GM21576 (cell line): ENCODE measurements around the gene KIF4B.
"Not testable (repeated sequence)": the region's sequence is repeated elsewhere in the genome, so short reads cannot be mapped to it uniquely, and the experiment has no call there.

Experiments
- ATAC-seq: cut with Tn5 transposase; IDR thresholded peaks from one replicate; pipeline ENCODE4 v1.9.1; 2021; ENCODE audit warnings: mild to moderate bottlenecking, moderate library complexity; ENCODE audit not compliant: unreplicated experiment

The KIF4B gene

DNA sequence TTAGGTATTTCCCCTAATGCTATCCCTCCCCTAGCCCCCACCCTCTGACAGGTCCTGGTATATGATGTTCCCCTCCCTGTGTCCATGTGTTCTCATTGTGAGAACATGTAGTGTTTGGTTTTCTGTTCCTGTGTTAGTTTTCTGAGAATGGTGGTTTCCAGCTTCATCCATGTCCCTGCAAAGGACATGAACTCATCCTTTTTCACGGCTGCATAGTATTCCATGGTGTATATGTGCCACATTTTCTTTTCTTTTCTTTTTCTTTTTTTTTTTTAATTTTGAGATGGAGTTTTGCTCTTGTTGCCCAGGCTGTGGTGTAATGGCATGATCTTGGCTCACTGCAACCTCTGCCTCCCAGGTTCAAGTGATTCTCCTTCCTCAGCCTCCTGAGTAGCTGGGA lies 7.3 kb upstream of the KIF4B start:
- ATAC-seq = not testable (repeated sequence)

- no peak for ATAC-seq
Observed at GRCh38 chr5:155008669-155009068, 4.9 kb upstream of the KIF4B start.

DNA sequence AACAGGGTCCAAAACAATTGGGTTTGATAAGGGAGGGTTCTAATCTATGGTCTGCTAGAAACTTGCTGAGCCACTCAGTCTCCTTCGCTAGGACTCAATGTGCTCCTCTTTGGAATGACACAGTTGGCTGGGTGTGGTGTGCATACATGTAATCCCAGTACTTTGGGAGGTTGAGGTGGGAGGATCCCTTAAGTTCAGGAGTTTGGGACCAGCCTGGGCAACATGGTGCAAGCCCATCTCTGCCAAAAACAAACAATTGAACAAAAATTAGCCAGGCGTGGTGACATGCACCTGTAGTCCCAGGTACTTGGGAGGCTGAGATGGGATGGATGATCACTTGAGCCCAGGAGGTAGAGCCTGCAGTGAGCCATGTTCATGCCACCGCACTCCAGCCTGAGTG lies 2.7 kb upstream of the KIF4B start:
- no peak for ATAC-seq

- ATAC-seq = no peak
Observed at GRCh38 chr5:155015239-155015638, 1.7 kb downstream of the KIF4B start.

- peak; percentile 94 for ATAC-seq
Observed at GRCh38 chr5:155017610-155018009, 4.1 kb downstream of the KIF4B start.

GRCh38 chr5:155019601-155020226 lies 6.2 kb downstream of the KIF4B start:
- no peak for ATAC-seq

- ATAC-seq = no peak
Observed at GRCh38 chr5:155021842-155022241, 8.3 kb downstream of the KIF4B start.

DNA sequence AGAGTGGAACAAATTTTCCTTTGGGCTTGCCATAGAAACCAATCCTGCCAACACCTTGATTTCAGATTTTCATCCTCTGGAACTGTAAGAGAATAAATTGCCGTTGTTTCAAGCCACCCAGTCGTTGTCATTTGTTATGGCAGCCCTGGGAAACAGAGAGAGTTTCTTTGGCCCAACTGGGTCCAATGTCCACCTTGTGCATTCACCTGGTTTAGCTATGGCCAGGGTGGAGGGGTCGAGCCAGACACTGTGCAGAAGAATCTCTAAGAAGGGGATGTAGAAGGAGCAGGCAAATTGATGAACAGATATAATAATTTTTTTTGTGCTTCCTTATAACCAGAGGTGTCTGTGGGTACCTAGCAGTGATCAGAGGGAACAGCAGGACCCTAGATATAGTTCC lies 9.8 kb downstream of the KIF4B start:
- no peak for ATAC-seq

GRCh38 chr5:155024015-155024414 lies 10.5 kb downstream of the KIF4B start:
- no peak for ATAC-seq

DNA sequence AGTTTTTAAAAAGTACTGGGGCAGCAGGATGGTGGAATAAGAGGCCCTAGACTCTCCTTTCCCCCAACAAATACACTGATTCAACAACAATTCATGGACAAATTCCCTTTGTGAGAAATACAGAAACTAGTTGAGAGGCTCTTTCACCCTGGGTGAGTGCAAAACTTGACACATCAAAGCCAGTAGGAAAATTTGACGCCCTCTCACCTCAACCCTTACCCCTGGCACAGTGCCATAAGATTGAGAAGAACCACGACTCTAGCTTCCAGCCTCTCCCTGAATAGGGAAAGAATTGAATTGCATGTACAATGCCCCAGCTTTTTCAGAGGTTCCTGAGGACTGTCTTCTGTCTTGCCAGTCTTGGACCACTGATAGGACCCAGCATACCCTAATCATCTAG lies 12.3 kb downstream of the KIF4B start:
- ATAC-seq = no peak

GRCh38 chr5:155027993-155028629 lies 14.6 kb downstream of the KIF4B start:
- ATAC-seq = no peak

DNA sequence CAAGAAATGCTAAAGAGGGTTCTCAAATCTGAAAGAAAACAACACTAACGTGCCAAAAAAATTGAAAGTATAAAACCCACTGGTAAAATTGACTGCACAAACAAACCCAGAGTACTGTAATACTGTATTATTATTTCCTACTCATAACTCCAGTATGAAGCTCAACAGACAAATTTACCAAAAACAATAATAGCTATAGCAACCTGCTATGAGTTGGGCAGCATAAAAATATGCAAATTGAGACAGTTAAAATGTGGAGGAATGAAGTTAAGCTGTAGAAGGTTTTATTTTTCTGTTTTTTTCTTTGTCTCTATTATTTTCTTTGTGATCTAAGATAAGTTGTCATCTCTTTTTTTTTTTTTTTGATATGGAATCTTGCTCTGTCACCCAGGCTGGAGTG lies 15.7 kb downstream of the KIF4B start:
- ATAC-seq = no peak

- not testable (repeated sequence) for ATAC-seq
Observed at GRCh38 chr5:155034145-155034744, 20.7 kb downstream of the KIF4B start.

DNA sequence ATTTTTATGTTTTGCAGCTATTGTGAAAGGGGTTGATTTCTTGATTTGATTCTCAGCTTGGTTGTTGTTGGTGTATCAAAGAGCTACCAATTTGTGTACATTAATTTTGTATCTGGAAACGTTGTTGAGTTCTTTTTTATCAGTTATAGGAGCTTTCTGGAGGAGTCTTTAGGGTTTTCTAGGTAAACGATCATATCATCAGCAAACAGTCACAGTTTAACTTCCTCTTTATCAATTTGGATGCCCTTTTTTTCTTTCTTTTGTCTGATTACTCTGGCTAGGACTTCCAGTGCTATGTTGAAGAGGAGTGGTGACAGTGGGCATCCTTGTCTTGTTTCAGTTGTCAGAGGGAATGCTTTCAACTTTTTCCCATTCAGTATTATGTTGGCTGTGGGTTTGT lies 21.5 kb downstream of the KIF4B start:
- ATAC-seq = not testable (repeated sequence)

GRCh38 chr5:155040984-155041653 lies 27.6 kb downstream of the KIF4B start:
- ATAC-seq = no peak

DNA sequence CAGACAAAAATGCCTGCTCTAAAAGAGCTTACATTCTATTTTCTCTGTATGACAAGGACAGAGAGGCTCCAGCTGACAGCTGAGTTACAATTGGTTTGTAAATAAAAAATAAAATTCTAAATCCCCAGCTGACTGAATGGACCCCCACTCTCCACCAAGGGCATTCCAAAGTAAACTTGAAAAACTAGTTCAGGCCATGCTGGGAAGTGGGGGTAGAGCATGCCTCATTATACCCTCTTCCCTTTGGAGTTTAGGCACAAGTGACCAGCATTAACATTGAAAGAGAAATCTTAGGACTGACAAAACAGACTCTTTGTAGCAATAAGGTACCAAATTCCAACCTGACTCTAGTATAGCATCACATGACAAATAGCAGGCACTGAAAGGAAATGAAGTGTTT lies 31.0 kb downstream of the KIF4B start:
- no peak for ATAC-seq

DNA sequence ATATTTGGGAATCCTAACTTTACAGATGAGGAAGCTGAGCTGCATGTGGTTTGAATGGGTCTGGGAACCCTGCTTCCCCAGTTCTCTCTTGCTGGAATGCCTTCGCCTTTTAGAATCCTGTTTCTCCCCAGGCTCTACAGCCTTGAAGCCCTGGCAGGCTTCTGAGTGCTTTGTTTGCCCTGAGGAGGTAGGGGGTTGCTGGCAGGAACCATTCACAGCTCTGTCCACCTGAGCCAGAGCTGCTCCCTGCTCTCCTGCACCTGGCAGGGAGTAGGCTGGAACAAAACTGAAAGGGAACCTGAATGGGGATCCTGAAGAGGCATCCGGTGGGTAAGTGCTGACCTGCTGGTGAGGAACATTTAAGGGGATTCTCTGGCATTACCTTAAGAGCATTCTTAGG lies 33.0 kb downstream of the KIF4B start:
- no peak for ATAC-seq

DNA sequence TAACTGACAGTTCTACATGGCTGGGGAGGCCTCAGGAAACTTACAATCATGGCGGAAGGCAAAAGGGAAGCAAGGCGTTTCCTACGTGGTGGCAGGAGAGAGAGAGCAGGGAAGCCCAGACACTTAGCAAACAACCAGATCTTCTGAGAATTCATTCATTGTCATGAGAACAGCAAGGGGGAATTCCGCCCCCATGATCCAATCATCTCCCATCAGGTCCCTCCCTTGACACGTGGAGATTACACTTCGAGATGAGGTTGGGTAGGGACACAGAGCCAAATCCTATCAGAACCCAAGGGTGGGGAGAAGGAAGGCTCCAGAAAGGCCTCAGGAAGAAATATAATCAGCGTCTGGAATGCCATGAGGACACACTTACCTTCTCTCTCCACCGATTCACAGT lies 34.3 kb downstream of the KIF4B start:
- no peak for ATAC-seq

GRCh38 chr5:155049569-155050383 lies 36.2 kb downstream of the KIF4B start:
- ATAC-seq = no peak

DNA sequence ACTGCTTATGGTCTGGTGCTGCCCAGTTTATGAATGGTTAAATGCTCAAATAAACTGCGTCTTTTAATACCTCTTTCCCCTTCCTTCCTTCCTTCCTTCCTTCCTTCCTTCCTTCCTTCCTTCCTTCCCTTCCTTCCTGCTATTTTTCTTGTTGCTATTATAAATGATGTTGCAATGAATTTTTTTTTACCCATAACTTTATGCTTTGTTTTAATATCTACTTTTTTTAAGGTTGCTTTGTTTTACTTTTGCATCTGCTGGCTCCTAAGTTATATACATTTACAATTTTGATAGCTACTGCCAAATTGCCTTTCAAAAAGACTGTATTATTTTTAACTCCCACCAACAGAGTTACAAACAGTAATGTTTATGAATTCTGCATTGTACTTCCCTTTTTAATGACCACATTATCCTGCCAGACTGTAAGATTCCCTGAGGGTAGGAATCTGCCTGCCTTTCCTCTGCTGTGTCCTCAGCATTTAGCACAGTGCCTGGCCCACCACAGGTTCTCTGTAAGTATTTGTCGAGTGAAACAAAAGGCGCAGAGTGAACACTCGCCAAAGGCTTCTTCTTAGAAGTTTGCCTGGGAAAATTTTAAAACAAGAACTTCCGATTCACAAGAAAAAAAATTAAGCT lies 36.9 kb downstream of the KIF4B start:
- ATAC-seq = no peak

DNA sequence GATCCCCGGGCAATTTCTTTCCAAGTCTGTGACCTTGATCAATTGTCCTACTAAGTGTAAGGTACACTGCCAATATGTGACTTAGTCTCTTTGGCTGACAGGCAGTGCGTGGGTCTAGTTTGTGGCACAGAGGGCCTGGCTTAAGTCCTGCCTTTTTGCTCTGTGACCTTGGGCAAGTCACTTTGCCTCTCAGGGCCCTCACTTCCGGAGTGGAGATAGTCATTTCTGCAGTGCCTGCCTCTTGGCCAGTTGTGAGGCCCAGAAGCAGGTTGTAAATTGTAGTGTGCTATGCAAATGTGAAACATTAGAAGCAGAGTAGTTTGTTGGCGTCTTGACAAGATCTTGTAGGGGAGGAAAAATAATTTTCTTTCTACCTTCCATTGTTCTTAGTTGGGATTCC lies 39.0 kb downstream of the KIF4B start:
- ATAC-seq = no peak
